Upper lobe of left lung (tissue), 6 donors: ENCODE measurements around the gene TTLL12. TPM values are rescaled to one million over a fixed set of nuclear protein-coding genes. Genes with fewer than 3 reads are reported as not detected.

Source experiments
- ATAC-seq, 2 donors: fragments of 200-7000 bp; cut with Tn5 transposase; one replicate each; pipeline ENCODE4 v1.9.1; 2022; ENCODE audit warnings: mild to moderate bottlenecking in 2 of 2, moderate library complexity in 2 of 2; ENCODE audit not compliant: low FRiP score in 2 of 2
- DNase-seq, 2 donors: peaks; one replicate each; pipeline ENCODE4 v3.0.0-alpha.2; 2019 to 2020
- H3K27ac ChIP-seq, 4 donors: fragments of 200-600 bp; sonication (generic); one replicate each; pipeline ENCODE4 v1.5.1; 2016 to 2019
- H3K27me3 ChIP-seq, 4 donors: fragments of 200-600 bp; sonication (generic); one replicate each; pipeline ENCODE4 v1.5.1; 2017 to 2019
- H3K36me3 ChIP-seq, 4 donors: fragments of 200-600 bp; sonication (generic); one replicate each; pipeline ENCODE4 v1.5.1; 2016 to 2019
- H3K4me1 ChIP-seq, 4 donors: fragments of 200-600 bp; sonication (generic); one replicate each; pipeline ENCODE4 v1.5.1; 2018 to 2019
- H3K4me3 ChIP-seq, 4 donors: fragments of 200-600 bp; sonication (generic); one replicate each; pipeline ENCODE4 v1.5.1; 2017 to 2019; ENCODE audit warnings: mild to moderate bottlenecking in 2 of 4, moderate library complexity in 1 of 4
- H3K9me3 ChIP-seq, 4 donors: fragments of 200-600 bp; sonication (generic); one replicate each; pipeline ENCODE4 v1.5.1; 2018 to 2019
- EP300 ChIP-seq, 4 donors: sonication (generic); formaldehyde crosslinking; IDR thresholded peaks; one replicate each; pipeline ENCODE4 v1.5.1; 2017; ENCODE audit warnings: antibody characterized with exemption in 4 of 4, control low read depth in 2 of 4
- POLR2A ChIP-seq, 4 donors: fragments of 450-650 bp; IDR thresholded peaks; one replicate each; pipeline ENCODE4 v1.5.1; 2016 to 2017; ENCODE audit warnings: antibody characterized with exemption in 4 of 4, mild to moderate bottlenecking in 2 of 4
- POLR2AphosphoS5 ChIP-seq, 2 donors: sonication (generic); formaldehyde crosslinking; IDR thresholded peaks; one replicate each; pipeline ENCODE4 v1.5.1; 2017; ENCODE audit warnings: antibody characterized with exemption in 2 of 2
- WGBS, 2 donors: methylation state at CpG; one replicate each; pipeline ENCODE4 v1.1.5; 2017 to 2018; 5-methylcytosine and 5-hydroxymethylcytosine counted together
- total RNA-seq, 6 donors: library from RNA; depleted of rRNA in 4 of 6; stranded (reverse); fragments of >200 nt in 4 of 6; gene quantifications; one replicate each; pipeline versions ENCODE4 v1.1.0 to v1.2.1, GENCODE V29; 2016 to 2021
- TF ChIP-seq, protein P1 (sequence below), 6 experiments: fragments of 450-650 bp in 4 of 6; fragments of 200-600 bp in 2 of 6; sonication (generic) in 2 of 6; IDR thresholded peaks; one replicate each; pipeline ENCODE4 v1.5.1; 2016 to 2019; ENCODE audit warnings: antibody characterized with exemption in 6 of 6
- donor health status: DM: no; HTN: no; CAD: no; lungs with moderate emphysema.
- donor health status: DM: no; HTN: yes; CAD: no; lungs with severe emphysema.

TTLL12 gene
- total RNA-seq, 6 donors from 2014 or later: 19.6 to 49.2 (median 25.0) TPM

- H3K27ac ChIP-seq: no peak overlapping the region
- no peaks in the 10 kb centered on the region for H3K27me3 ChIP-seq
- DNase-seq (peak in 1 of 2 donors; percentile 62), ATAC-seq (peak; percentile 10 to 45)
- H3K4me1 ChIP-seq: peaks cover 0 to 6% (median 0%) of the 10 kb centered on the region in 4 donors
- no peaks in the 10 kb centered on the region for H3K36me3 ChIP-seq
- H3K9me3 ChIP-seq: no peaks in the 10 kb centered on the region
- TF ChIP-seq POLR2AphosphoS5 (IDR thresholded peaks at IDR 0.05) (no peak), POLR2A (IDR thresholded peaks at IDR 0.05) (no peak), EP300 (IDR thresholded peaks at IDR 0.05) (no peak)
- TF ChIP-seq, protein P1, sequence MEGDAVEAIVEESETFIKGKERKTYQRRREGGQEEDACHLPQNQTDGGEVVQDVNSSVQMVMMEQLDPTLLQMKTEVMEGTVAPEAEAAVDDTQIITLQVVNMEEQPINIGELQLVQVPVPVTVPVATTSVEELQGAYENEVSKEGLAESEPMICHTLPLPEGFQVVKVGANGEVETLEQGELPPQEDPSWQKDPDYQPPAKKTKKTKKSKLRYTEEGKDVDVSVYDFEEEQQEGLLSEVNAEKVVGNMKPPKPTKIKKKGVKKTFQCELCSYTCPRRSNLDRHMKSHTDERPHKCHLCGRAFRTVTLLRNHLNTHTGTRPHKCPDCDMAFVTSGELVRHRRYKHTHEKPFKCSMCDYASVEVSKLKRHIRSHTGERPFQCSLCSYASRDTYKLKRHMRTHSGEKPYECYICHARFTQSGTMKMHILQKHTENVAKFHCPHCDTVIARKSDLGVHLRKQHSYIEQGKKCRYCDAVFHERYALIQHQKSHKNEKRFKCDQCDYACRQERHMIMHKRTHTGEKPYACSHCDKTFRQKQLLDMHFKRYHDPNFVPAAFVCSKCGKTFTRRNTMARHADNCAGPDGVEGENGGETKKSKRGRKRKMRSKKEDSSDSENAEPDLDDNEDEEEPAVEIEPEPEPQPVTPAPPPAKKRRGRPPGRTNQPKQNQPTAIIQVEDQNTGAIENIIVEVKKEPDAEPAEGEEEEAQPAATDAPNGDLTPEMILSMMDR (IDR thresholded peaks at IDR 0.05): no peak
- WGBS, 2 donors: 56 to 60% methylated on average over 22 of the region's 22 CpGs
- H3K4me3 ChIP-seq: no peak overlapping the region
Observed at GRCh38 chr22:43197271-43197941, 10.5 kb upstream of the TTLL12 start.

GRCh38 chr22:43191831-43192230 is 4.9 kb upstream of the TTLL12 start:
- DNase-seq (no peak), ATAC-seq (no peak)
- Histone ChIP-seq H3K4me1 (peaks cover 0 to 6% (median 0%) of the 10 kb centered on the region in 4 donors), H3K4me3 (no peak overlapping the region), H3K27ac (no peak overlapping the region), H3K9me3 (no peaks in the 10 kb centered on the region), H3K27me3 (no peaks in the 10 kb centered on the region), H3K36me3 (no peaks in the 10 kb centered on the region)
- TF ChIP-seq POLR2A (IDR thresholded peaks at IDR 0.05) (no peak), EP300 (IDR thresholded peaks at IDR 0.05) (no peak), POLR2AphosphoS5 (IDR thresholded peaks at IDR 0.05) (no peak)

GRCh38 chr22:43188829-43189545 is 2.1 kb upstream of the TTLL12 start:
- ATAC-seq: no peak

DNA sequence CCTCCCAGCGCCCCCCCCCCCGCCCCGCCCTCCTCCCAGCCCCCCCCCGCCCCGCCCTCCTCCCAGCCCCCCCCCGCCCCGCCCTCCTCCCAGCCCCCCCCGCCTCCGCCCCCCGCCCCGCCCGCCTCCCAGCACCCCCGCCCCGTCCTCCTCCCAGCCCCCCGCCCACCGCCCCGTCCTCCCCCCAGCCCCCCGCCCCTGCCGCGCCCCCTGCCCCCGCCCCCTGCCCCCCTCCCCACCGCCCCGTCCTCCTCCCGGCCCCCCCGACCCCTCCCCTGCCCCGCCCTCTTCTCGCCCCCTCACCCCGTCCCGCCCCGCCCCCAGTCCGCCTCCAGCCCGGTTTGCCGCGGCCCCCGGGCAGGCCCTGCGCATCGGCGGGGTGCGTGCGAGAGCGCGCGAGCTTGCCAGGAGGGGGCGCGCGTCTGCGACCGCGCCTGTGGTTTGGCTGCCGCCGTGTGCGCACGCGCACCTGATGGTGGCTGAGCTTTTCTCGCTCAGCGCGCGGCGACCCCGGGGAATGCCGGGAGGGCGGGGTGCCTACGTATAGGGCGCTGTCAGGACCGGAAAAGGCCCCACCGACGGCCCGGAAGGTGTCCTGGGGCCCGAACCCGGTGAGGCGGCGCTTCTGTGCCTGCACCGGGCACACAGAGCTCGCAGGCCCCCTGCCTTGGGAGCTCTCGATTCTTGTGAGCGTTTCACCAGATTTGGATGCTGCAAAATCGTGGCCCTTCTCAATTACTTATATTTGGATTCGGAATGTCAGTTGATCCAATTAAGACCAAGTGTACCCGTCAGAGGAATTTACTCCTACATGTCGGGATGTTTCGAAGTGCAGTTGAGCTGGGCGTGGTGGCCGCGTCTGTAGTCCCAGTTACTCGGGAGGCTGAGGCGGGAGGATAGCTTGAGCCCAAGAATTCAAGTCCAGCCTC is 501 bp upstream of the TTLL12 start:
- no peaks in the 10 kb centered on the region for H3K9me3 ChIP-seq
- H3K4me3 ChIP-seq: peak overlapping the region in 3 of 4 donors; percentile 66 to 97 (median 93)
- H3K27ac ChIP-seq: peak overlapping the region; percentile 87 to 95 (median 89)
- ATAC-seq (peak; percentile 95 to 96), DNase-seq (peak; percentile 96 to 99)
- H3K36me3 ChIP-seq: peaks cover 0 to 4% (median 1%) of the 10 kb centered on the region in 4 donors
- H3K27me3 ChIP-seq: no peaks in the 10 kb centered on the region
- peaks cover 13 to 32% (median 14%) of the 10 kb centered on the region in 4 donors for H3K4me1 ChIP-seq
- 8 to 18% methylated on average over 20 to 36 of the region's 86 CpGs for WGBS, 2 donors
- TF ChIP-seq, protein P1 (IDR thresholded peaks at IDR 0.05): peak; percentile 59 to 96 (median 88)
- TF ChIP-seq EP300 (IDR thresholded peaks at IDR 0.05) (peak in 1 of 4 donors; percentile 60), POLR2A (IDR thresholded peaks at IDR 0.05) (peak in 3 of 4 donors; percentile 41 to 76 (median 47)), POLR2AphosphoS5 (IDR thresholded peaks at IDR 0.05) (peak; percentile 66 to 69)

More at GRCh38 chr22:43188829-43189545, 2.1 kb upstream of the TTLL12 start:
- DNase-seq: no peak
- H3K36me3 ChIP-seq: no peaks in the 10 kb centered on the region
- H3K27me3 ChIP-seq: no peaks in the 10 kb centered on the region
- H3K4me1 ChIP-seq: peaks cover 13 to 27% (median 14%) of the 10 kb centered on the region in 4 donors
- 94 to 95% methylated on average over 5 of the region's 5 CpGs for WGBS, 2 donors
- no peak overlapping the region for H3K27ac ChIP-seq
- no peaks in the 10 kb centered on the region for H3K9me3 ChIP-seq
- H3K4me3 ChIP-seq: no peak overlapping the region
- TF ChIP-seq, protein P1 (IDR thresholded peaks at IDR 0.05): no peak
- no peak for TF ChIP-seq EP300 (IDR thresholded peaks at IDR 0.05)
- TF ChIP-seq POLR2A (IDR thresholded peaks at IDR 0.05): no peak
- no peak for TF ChIP-seq POLR2AphosphoS5 (IDR thresholded peaks at IDR 0.05)
